Keratinocyte (primary cell): ENCODE measurements around the gene CLDN20. TPM values are rescaled to one million over a fixed set of nuclear protein-coding genes. Genes with fewer than 3 reads are reported as not detected.
A peak's percentile ranks its signal among the peaks of the same experiment; 100 is the strongest.

ENCODE experiments used
- DNase-seq: peaks from one replicate; pipeline ENCODE4 v3.0.0-alpha.2; 2011; ENCODE audit warnings: low read depth, missing footprints, low spot score
- FAIRE-seq: peaks from 2 replicates; lab custom pipeline; 2011; peaks lifted over from hg19 to GRCh38; lab: Jason Lieb, UNC
- H2AFZ ChIP-seq: 2 replicates; pipeline ENCODE4 v1.6.0; 2012; ENCODE audit warnings: low read length, control low read depth, inconsistent platforms; ENCODE audit not compliant: control insufficient read depth
- H3K27ac ChIP-seq: 2 replicates; pipeline ENCODE4 v1.5.1; 2011; ENCODE audit warnings: low read length; ENCODE audit not compliant: control insufficient read depth, insufficient read depth
- H3K27me3 ChIP-seq: 3 replicates; pipeline ENCODE4 v1.6.0; 2011; ENCODE audit warnings: low read length; ENCODE audit not compliant: control insufficient read depth, insufficient read depth; ENCODE audit errors: extremely low read depth
- H3K36me3 ChIP-seq, 2 experiments: 2 replicates in 1 of 2; 3 replicates in 1 of 2; pipeline ENCODE4 v1.5.1; 2011; ENCODE audit warnings: low read length in 2 of 2, mild to moderate bottlenecking in 1 of 2; ENCODE audit not compliant: control insufficient read depth in 2 of 2, insufficient read depth in 2 of 2; ENCODE audit errors: extremely low read depth in 1 of 2
- H3K4me1 ChIP-seq: 3 replicates; pipeline ENCODE4 v1.5.1; 2011; ENCODE audit warnings: low read length; ENCODE audit not compliant: control insufficient read depth, insufficient read depth; ENCODE audit errors: extremely low read depth
- H3K4me2 ChIP-seq: 3 replicates; pipeline ENCODE4 v1.6.0; 2011; ENCODE audit warnings: low read depth, low read length; ENCODE audit not compliant: control insufficient read depth, insufficient read depth; ENCODE audit errors: extremely low read depth
- H3K4me3 ChIP-seq, 3 experiments: fragments of 200-600 bp in 1 of 3; sonication (generic) in 1 of 3; 2 replicates in 2 of 3; 3 replicates in 1 of 3; pipeline ENCODE4 v1.5.1; 2011 to 2016; ENCODE audit warnings: low read length in 3 of 3, mild to moderate bottlenecking in 3 of 3, control low read depth in 2 of 3, inconsistent platforms in 1 of 3, low read depth in 1 of 3, mixed read lengths in 1 of 3, mixed run types in 1 of 3, moderate library complexity in 1 of 3; ENCODE audit not compliant: control insufficient read depth in 2 of 3, insufficient read depth in 2 of 3; ENCODE audit errors: extremely low read depth in 1 of 3
- H3K79me2 ChIP-seq: 2 replicates; pipeline ENCODE4 v1.6.0; 2012; ENCODE audit warnings: low read length; ENCODE audit not compliant: control insufficient read depth, insufficient read depth
- H3K9ac ChIP-seq: 3 replicates; pipeline ENCODE4 v1.6.0; 2011; ENCODE audit warnings: low read length; ENCODE audit not compliant: control insufficient read depth, insufficient read depth; ENCODE audit errors: extremely low read depth
- H3K9me1 ChIP-seq: 3 replicates; pipeline ENCODE4 v1.6.0; 2011; ENCODE audit warnings: low read length; ENCODE audit not compliant: control insufficient read depth, insufficient read depth; ENCODE audit errors: extremely low read depth
- H3K9me3 ChIP-seq: 2 replicates; pipeline ENCODE4 v1.5.1; 2012; ENCODE audit warnings: low read depth, low read length; ENCODE audit not compliant: control insufficient read depth
- H4K20me1 ChIP-seq: 3 replicates; pipeline ENCODE4 v1.6.0; 2011; ENCODE audit warnings: low read length; ENCODE audit not compliant: control insufficient read depth, insufficient read depth; ENCODE audit errors: extremely low read depth
- CTCF ChIP-seq, 3 experiments: IDR thresholded peaks in 1 of 3; conservative IDR thresholded peaks in 1 of 3; optimal IDR thresholded peaks in 1 of 3; 2 replicates in 2 of 3; 3 replicates in 1 of 3; pipeline versions ENCODE3 to v1.5.1; 2011; ENCODE audit warnings: low read length in 3 of 3, mild to moderate bottlenecking in 3 of 3, moderate library complexity in 2 of 3, control low read depth in 1 of 3, inconsistent platforms in 1 of 3; ENCODE audit not compliant: insufficient read depth in 2 of 3; ENCODE audit errors: extremely low read depth in 1 of 3
- EZH2 ChIP-seq: IDR thresholded peaks from one replicate; pipeline ENCODE4 v1.6.1; 2012; ENCODE audit warnings: inconsistent platforms, mild to moderate bottlenecking, low read length, moderate library complexity
- dilution Hi-C: fragments of 300-500 bp; cut with MboI; formaldehyde crosslinking; loops from one replicate; pipeline ENCODE4 v1.7.0; 2020; ENCODE audit warnings: low sequenced_read_pairs; ENCODE audit not compliant: extremely low pct_ligation_motif_present
- polyA plus RNA-seq, 5 experiments: library from polyadenylated mRNA; depleted of rRNA in 3 of 5; stranded (reverse) in 3 of 5; stranded (forward) in 1 of 5; unstranded in 1 of 5; fragments of >200 nt; gene quantifications; 1 replicate in 1 of 5; 2 replicates in 3 of 5; 3 replicates in 1 of 5; pipeline versions ENCODE4 v1.2.1 to v1.2.3, GENCODE V29; 2011 to 2012; ENCODE audit warnings: missing spikeins in 2 of 5, low read depth in 1 of 5, low replicate concordance in 1 of 5

The CLDN20 gene
- polyA plus RNA-seq, 1 donor (not counting 4 experiments of a cell fraction or from before 2014, with no cell fraction given): 0.09 TPM

GRCh38 chr6:155274106-155274505 is 10.3 kb downstream of the CLDN20 start:
- Histone ChIP-seq H3K4me2 (peak overlapping the region; percentile 47), H3K27ac (peak overlapping the region; percentile 63)
- no peak for TF ChIP-seq CTCF (optimal IDR thresholded peaks at IDR 0.05 in 1 of 3, IDR thresholded peaks at IDR 0.05 in 1 of 3, conservative IDR thresholded peaks at IDR 0.05 in 1 of 3; ENCODE audit: extremely low read depth in 1 of 3, insufficient read depth in 2 of 3, low read length in 3 of 3)
- TF ChIP-seq EZH2: no peak

DNA sequence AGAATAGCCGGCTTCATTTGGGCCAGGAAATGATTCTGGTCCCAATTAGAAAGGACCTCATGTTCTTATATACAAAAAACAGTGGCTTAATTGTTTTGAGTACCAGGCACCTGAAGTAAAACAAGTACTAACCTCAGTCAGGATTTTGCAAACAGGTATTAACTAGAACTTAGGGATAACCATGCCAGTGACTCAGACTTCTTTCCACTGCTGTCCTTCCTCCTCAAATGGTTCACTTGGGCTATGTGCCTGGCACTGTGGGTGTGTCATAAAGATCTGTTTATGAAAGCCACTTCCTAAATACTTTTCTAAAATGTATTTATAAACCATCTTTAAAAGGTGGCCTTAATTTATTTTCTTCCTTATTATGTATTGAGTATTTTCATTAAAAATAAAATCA is 10.7 kb downstream of the CLDN20 start:
- no peaks in the 10 kb centered on the region for H3K9me3 ChIP-seq
- no peak overlapping the region for H2AFZ ChIP-seq
- FAIRE-seq (peak; percentile 91), DNase-seq (peak; percentile 64)
- H3K4me1 ChIP-seq: peaks cover 66% of the 10 kb centered on the region
- TF ChIP-seq EZH2 (no peak), CTCF (optimal IDR thresholded peaks at IDR 0.05 in 1 of 3, IDR thresholded peaks at IDR 0.05 in 1 of 3, conservative IDR thresholded peaks at IDR 0.05 in 1 of 3; ENCODE audit: extremely low read depth in 1 of 3, insufficient read depth in 2 of 3, low read length in 3 of 3) (no peak)
- no peak overlapping the region for H3K4me3 ChIP-seq
- no peaks in the 10 kb centered on the region for H3K27me3 ChIP-seq
- no peaks in the 10 kb centered on the region for H4K20me1 ChIP-seq
- peak overlapping the region; percentile 63 for H3K27ac ChIP-seq
- dilution Hi-C loops: no loop called here
- no peaks in the 10 kb centered on the region for H3K9me1 ChIP-seq
- peak overlapping the region; percentile 47 for H3K4me2 ChIP-seq
- H3K79me2 ChIP-seq: peaks cover 20% of the 10 kb centered on the region
- no peak overlapping the region for H3K9ac ChIP-seq
- H3K36me3 ChIP-seq: peaks cover 3 to 9% of the 10 kb centered on the region in 2 experiments

More at GRCh38 chr6:155274106-155274505, 10.3 kb downstream of the CLDN20 start:
- Histone ChIP-seq H3K4me3 (no peak overlapping the region), H2AFZ (no peak overlapping the region), H3K27me3 (no peaks in the 10 kb centered on the region), H3K36me3 (peaks cover 0 to 9% of the 10 kb centered on the region in 2 experiments), H3K79me2 (peaks cover 20% of the 10 kb centered on the region), H3K4me1 (peaks cover 65% of the 10 kb centered on the region), H4K20me1 (no peaks in the 10 kb centered on the region), H3K9ac (no peak overlapping the region), H3K9me3 (no peaks in the 10 kb centered on the region), H3K9me1 (no peaks in the 10 kb centered on the region)
- dilution Hi-C loops: no loop called here
- no peak for DNase-seq
- FAIRE-seq: no peak
